Osteocyte (in vitro differentiated cells): Measurements from ENCODE around the gene CDK8. TPM values are rescaled to one million over a fixed set of nuclear protein-coding genes. Genes with fewer than 3 reads are reported as not detected.

ENCODE experiments used
- DNase-seq: peaks from one replicate; pipeline ENCODE4 v3.0.0; 2021; ENCODE audit warnings: mixed read lengths; ENCODE audit not compliant: unreplicated experiment; ENCODE audit errors: extremely low spot score
- H3K27ac Mint-ChIP-seq: one replicate; pipeline ENCODE4 v1.8.0; 2021; ENCODE audit warnings: mild to moderate bottlenecking, mixed read lengths; ENCODE audit not compliant: unreplicated experiment
- H3K27me3 Mint-ChIP-seq: one replicate; pipeline ENCODE4 v1.8.0; 2021; ENCODE audit warnings: mixed read lengths; ENCODE audit not compliant: unreplicated experiment
- H3K36me3 Mint-ChIP-seq: one replicate; pipeline ENCODE4 v1.8.0; 2021; ENCODE audit warnings: mixed read lengths; ENCODE audit not compliant: unreplicated experiment
- H3K4me1 Mint-ChIP-seq: one replicate; pipeline ENCODE4 v1.8.0; 2021; ENCODE audit warnings: mixed read lengths; ENCODE audit not compliant: unreplicated experiment
- H3K4me3 Mint-ChIP-seq: one replicate; pipeline ENCODE4 v1.8.0; 2021; ENCODE audit warnings: mild to moderate bottlenecking, moderate library complexity, mixed read lengths; ENCODE audit not compliant: unreplicated experiment
- H3K9me3 Mint-ChIP-seq: one replicate; pipeline ENCODE4 v1.8.0; 2021; ENCODE audit warnings: mixed read lengths; ENCODE audit not compliant: unreplicated experiment
- total RNA-seq: library from RNA; stranded (reverse); gene quantifications from 2 replicates; pipeline ENCODE4 v1.2.1, GENCODE V29; 2021
- TF ChIP-seq, protein P1 (sequence below): fragments of 200-600 bp; sonication (generic); IDR thresholded peaks from 2 replicates; pipeline ENCODE4 v1.5.0; 2021; ENCODE audit warnings: antibody characterized with exemption, mild to moderate bottlenecking, moderate library complexity

The CDK8 gene
- total RNA-seq, 1 donor from 2014 or later: 12.2 TPM

DNA sequence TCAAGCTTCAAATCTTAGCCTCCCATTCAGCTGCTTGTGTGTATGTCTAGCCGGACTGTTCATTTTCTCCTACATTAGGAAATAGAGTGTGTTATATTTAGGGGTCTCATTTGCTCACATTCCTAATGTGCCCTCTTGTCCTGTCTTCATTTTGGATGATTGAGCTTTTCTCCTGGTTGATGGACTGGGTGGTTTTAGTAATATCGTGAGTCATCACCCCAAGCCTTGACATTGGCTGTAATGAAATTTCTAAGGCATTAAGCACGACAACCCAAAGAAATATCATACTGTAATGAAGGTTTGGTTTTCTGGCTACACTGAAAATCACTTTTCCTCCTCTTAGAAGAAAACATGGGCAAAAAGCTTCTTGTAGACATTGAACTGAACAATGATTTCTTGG, 192.8 kb downstream of the CDK8 start:
- DNase-seq: no peak
- H3K9me3 Mint-ChIP-seq: peaks cover 6% of the 10 kb centered on the region
- no peak overlapping the region for H3K27ac Mint-ChIP-seq
- TF ChIP-seq, protein P1, sequence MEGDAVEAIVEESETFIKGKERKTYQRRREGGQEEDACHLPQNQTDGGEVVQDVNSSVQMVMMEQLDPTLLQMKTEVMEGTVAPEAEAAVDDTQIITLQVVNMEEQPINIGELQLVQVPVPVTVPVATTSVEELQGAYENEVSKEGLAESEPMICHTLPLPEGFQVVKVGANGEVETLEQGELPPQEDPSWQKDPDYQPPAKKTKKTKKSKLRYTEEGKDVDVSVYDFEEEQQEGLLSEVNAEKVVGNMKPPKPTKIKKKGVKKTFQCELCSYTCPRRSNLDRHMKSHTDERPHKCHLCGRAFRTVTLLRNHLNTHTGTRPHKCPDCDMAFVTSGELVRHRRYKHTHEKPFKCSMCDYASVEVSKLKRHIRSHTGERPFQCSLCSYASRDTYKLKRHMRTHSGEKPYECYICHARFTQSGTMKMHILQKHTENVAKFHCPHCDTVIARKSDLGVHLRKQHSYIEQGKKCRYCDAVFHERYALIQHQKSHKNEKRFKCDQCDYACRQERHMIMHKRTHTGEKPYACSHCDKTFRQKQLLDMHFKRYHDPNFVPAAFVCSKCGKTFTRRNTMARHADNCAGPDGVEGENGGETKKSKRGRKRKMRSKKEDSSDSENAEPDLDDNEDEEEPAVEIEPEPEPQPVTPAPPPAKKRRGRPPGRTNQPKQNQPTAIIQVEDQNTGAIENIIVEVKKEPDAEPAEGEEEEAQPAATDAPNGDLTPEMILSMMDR: no peak
- peaks cover 24% of the 10 kb centered on the region for H3K27me3 Mint-ChIP-seq
- H3K36me3 Mint-ChIP-seq: no peaks in the 10 kb centered on the region
- no peaks in the 10 kb centered on the region for H3K4me1 Mint-ChIP-seq
- no peak overlapping the region for H3K4me3 Mint-ChIP-seq

- Mint-ChIP-seq H3K9me3 (peaks cover 6% of the 10 kb centered on the region), H3K4me1 (no peaks in the 10 kb centered on the region), H3K27ac (no peak overlapping the region), H3K4me3 (no peak overlapping the region), H3K27me3 (peaks cover 30% of the 10 kb centered on the region), H3K36me3 (no peaks in the 10 kb centered on the region)
- DNase-seq: no peak
- TF ChIP-seq, protein P1: no peak
Measured at GRCh38 chr13:26448032-26448431, 194.1 kb downstream of the CDK8 start.

DNA sequence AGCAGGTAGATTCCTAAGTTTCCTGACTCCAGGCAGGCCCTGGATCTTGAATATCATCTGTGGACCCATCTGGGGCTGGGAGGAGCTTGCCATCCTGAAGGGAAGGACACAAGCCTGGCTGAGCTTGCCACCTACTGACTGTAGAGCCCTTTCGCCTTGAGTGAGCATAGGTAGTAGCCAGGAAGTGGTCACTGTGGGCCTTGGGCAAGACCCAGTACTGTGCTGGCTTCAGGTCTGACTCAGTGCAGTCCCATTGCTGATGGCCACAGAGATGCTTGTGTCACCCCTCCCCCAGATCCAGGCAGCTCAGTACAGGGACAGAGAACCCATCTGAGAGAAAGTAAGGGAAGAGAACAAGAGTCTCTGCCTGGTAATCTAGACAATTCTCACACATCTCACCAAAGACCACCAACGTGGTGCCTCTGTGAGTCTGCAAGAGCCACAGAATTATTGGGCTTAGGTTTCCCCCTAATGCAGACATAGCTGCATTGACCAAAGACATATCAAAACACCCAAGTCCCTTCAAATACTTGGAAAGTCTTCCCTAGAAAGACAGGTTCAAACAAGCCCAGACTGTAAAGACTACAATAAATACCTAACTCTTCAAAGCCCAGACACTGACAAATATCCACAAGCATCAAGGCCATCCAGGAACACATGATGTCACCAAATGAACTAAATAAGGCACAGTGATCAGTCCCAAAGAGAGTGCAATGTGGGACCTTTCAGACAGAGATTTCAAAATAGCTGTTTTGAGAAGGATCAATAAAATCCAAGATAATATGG, 195.3 kb downstream of the CDK8 start:
- Mint-ChIP-seq H3K9me3 (peaks cover 6% of the 10 kb centered on the region), H3K4me3 (no peak overlapping the region), H3K4me1 (no peaks in the 10 kb centered on the region), H3K27ac (no peak overlapping the region), H3K27me3 (peaks cover 35% of the 10 kb centered on the region), H3K36me3 (no peaks in the 10 kb centered on the region)
- no peak for DNase-seq
- TF ChIP-seq, protein P1: no peak

Other genes starting within 250 kb of the CDK8 start
- gene SHISA2, start 202.1 kb upstream of the CDK8 start, total RNA-seq: 128 TPM in 2 replicates
- gene RNF6, start 31.8 kb upstream of the CDK8 start, total RNA-seq: 33.3 and 33.5 TPM in 2 replicates